Stimulated activated CD4-positive, alpha-beta T cell treated with anti-CD3 and anti-CD28 coated beads, Interleukin-2, amount 100 ng/mL, for 4 hours (primary cell): ENCODE results near the gene C12orf57.

ENCODE experiments used
- DNase-seq: peaks from one replicate; pipeline ENCODE4 v3.0.0-alpha.2; 2020; ENCODE audit warnings: low read depth

C12orf57 gene

GRCh38 chr12:6953442-6954315 lies 9.9 kb downstream of the C12orf57 start:
- DNase-seq = peak; percentile 87

- no peak for DNase-seq
These were observed 10.7 kb downstream of the C12orf57 start for GRCh38 chr12:6954316-6955107.

GRCh38 chr12:6955108-6956020 lies 11.5 kb downstream of the C12orf57 start:
- DNase-seq = no peak

- no peak for DNase-seq
These were observed 12.4 kb downstream of the C12orf57 start for GRCh38 chr12:6956021-6956727.

- no peak for DNase-seq
These were observed 13.4 kb downstream of the C12orf57 start for GRCh38 chr12:6957151-6957701.

- DNase-seq = no peak
These were observed 14.2 kb downstream of the C12orf57 start for GRCh38 chr12:6957741-6958608.

- DNase-seq = no peak
These were observed 14.8 kb downstream of the C12orf57 start for GRCh38 chr12:6958609-6959057.

GRCh38 chr12:6959058-6959804 lies 15.4 kb downstream of the C12orf57 start:
- peak; percentile 66 for DNase-seq

GRCh38 chr12:6959805-6960592 lies 16.2 kb downstream of the C12orf57 start:
- DNase-seq = no peak

- DNase-seq = no peak
These were observed 16.9 kb downstream of the C12orf57 start for GRCh38 chr12:6960593-6961277.

GRCh38 chr12:6961278-6961694 lies 17.5 kb downstream of the C12orf57 start:
- DNase-seq = peak; percentile 98

- no peak for DNase-seq
These were observed 18.0 kb downstream of the C12orf57 start for GRCh38 chr12:6961695-6962284.

- no peak for DNase-seq
These were observed 18.6 kb downstream of the C12orf57 start for GRCh38 chr12:6962285-6963015.

GRCh38 chr12:6963016-6963731 lies 19.4 kb downstream of the C12orf57 start:
- no peak for DNase-seq

- DNase-seq = no peak
These were observed 20.1 kb downstream of the C12orf57 start for GRCh38 chr12:6963791-6964413.
